Muscle of leg (tissue), 11 donors: ENCODE data around the gene NABP2. TPM values are rescaled to one million over a fixed set of nuclear protein-coding genes. Genes with fewer than 3 reads are reported as not detected.
"Not testable (repeated sequence)": the region's sequence is repeated elsewhere in the genome, so short reads cannot be mapped to it uniquely, and the experiment has no call there.

Experiments
- DNase-seq: peaks from one replicate; pipeline ENCODE4 v3.0.0; 2013
- H3K27ac ChIP-seq: one replicate; pipeline ENCODE4 v1.5.1; 2013; ENCODE audit warnings: mild to moderate bottlenecking, low read length, control low read depth
- H3K27me3 ChIP-seq: one replicate; pipeline ENCODE4 v1.6.1; 2013; ENCODE audit warnings: low read length; ENCODE audit not compliant: control insufficient read depth, insufficient read depth
- H3K36me3 ChIP-seq: one replicate; pipeline ENCODE4 v1.6.1; 2013; ENCODE audit warnings: low read length; ENCODE audit not compliant: control insufficient read depth, insufficient read depth
- H3K4me1 ChIP-seq: one replicate; pipeline ENCODE4 v1.6.1; 2013; ENCODE audit warnings: low read length; ENCODE audit not compliant: control insufficient read depth, insufficient read depth
- H3K4me3 ChIP-seq: one replicate; pipeline ENCODE4 v1.5.1; 2013; ENCODE audit warnings: low read length, control low read depth
- H3K9me3 ChIP-seq: replicated peaks from 2 replicates; pipeline ENCODE4 v1.6.1; 2013; ENCODE audit warnings: low read depth, low read length; ENCODE audit not compliant: control insufficient read depth
- WGBS: methylation state at CpG from one replicate; pipeline ENCODE4 v1.1.5; 2013; ENCODE audit warnings: missing lambda C conversion rate; ENCODE audit not compliant: insufficient coverage; 5-methylcytosine and 5-hydroxymethylcytosine counted together
- polyA plus RNA-seq, 8 donors: library from polyadenylated mRNA; unstranded; fragments of 120-200 nt; gene quantifications; one replicate each; pipeline versions ENCODE4 v1.2.1 to v1.2.3, GENCODE V29; 2013; ENCODE audit warnings: inconsistent platforms in 1 of 8, low replicate concordance in 1 of 8; ENCODE audit not compliant: insufficient read length in 8 of 8, insufficient read depth in 1 of 8
- total RNA-seq: library from RNA; stranded (reverse); fragments of 120-200 nt; gene quantifications from one replicate; pipeline ENCODE4 v1.2.4, GENCODE V29; 2013

Gene NABP2
- total and polyA plus RNA-seq, 9 donors: 16.1 to 24.1 (median 20.4) TPM

DNA sequence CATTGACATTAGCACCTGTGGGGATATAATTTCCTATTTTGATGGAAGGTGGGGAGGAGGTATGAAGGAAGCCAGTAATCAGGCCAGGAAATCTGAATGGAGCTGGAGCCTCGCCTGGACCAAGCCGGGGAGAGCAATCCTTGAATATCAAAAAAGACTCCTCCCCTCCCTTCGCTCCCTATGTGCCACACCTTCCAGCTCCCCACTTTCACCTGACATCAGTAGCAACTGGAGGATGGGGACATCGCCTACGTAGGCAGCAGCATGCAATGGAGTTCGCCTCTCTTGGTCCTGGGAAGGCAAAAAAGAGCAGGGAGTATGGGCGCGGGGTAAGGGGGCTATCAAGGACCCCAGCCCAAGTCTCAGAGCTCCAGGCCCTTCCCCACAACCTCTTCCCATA lies 32.9 kb downstream of the NABP2 start:
- Histone ChIP-seq H3K4me1 (peaks cover 31% of the 10 kb centered on the region), H3K36me3 (peaks cover 50% of the 10 kb centered on the region), H3K27me3 (no peaks in the 10 kb centered on the region), H3K9me3 (no peaks in the 10 kb centered on the region), H3K27ac (no peak overlapping the region), H3K4me3 (peak overlapping the region; percentile 80)
- no CpG with 5 or more reads among the region's 8 CpGs for WGBS
- DNase-seq: no peak

DNA sequence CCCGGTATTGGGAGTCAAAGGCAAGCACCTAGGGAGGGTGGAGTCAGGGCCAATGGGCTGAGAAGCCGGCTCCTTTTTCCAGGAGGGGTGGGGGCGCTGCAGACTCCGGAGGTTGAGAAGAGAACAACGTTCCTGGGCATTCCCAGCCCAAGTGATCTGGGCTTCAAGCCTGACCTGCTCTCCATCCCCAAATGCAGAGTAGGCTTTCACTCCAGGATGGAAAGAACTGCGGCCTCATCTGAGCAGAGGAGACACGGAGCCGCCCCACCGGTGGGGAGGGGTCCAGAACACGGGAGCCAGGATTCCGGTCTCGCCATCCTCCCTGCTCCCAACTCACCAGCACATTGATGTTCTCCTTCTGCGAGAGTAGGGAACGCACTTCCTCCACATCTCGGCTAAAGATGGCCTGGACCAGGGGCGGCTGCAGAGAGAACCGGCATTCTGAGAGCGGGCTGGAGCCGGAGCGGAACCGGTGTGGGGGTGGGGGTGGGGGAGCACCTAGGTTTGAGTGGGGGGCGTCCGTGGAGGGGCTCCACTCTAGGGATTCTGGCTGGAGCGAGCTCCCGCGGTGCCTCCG lies 33.4 kb downstream of the NABP2 start:
- peak; percentile 39 for DNase-seq
- Histone ChIP-seq H3K36me3 (peaks cover 45% of the 10 kb centered on the region), H3K4me1 (peaks cover 32% of the 10 kb centered on the region), H3K27ac (peak overlapping the region; percentile 74), H3K4me3 (peak overlapping the region; percentile 80), H3K27me3 (no peaks in the 10 kb centered on the region), H3K9me3 (no peaks in the 10 kb centered on the region)
- WGBS: 1% methylated on average over 16 of the region's 27 CpGs

DNA sequence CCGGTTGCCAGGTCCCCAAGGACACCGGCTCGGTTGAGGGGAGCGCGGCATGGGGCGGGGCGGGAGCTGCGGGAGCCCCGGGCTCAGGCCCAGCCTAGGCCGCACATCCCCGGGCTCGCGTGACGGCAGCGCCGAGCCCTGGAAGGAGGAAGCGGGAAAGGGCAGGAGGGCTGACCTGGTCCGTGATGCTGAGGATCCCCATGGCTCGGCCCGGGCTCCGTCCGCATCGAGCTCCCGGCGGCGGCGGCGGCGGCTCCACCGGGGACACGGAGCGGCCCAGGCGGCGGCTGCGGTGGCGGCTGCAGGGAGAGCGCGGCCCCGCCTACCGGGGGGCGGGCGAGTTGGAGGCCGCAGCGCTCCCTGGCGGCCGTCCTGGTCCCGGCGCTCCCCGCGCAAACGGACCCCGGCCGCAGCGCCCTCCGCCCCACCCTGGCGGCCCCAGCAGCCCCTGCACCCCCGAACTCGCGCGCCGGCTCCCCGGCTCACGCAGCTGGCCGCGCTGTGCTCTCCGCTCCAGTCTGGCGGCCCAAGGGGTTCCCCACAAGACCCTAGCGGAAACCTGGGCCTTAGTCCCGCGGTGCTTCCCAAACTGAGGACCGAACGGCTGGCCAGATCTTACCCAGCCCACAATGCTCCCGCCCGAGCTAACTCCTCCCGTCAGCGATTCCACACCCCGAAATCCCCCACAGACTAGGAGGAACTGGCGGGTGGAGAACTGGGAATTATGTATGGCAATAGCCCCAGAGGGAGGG lies 34.1 kb downstream of the NABP2 start, which contains the start of gene ANKRD52:
TSS of gene ANKRD52 (minus strand) at position 317 of the 752 bp plus-strand sequence. CDS start at position 202, 115 bp downstream.
- Histone ChIP-seq H3K4me3 (peak within 1 kb of the TSS; percentile 80), H3K9me3 (no peaks in the 10 kb centered on the region), H3K27me3 (no peaks in the 10 kb centered on the region), H3K27ac (peak within 1 kb of the TSS; percentile 91), H3K4me1 (peaks cover 32% of the 10 kb centered on the region), H3K36me3 (peaks cover 38% of the 10 kb centered on the region)
- peak; percentile 92 for DNase-seq
- under 1% methylated on average over 70 of the region's 78 CpGs for WGBS

DNA sequence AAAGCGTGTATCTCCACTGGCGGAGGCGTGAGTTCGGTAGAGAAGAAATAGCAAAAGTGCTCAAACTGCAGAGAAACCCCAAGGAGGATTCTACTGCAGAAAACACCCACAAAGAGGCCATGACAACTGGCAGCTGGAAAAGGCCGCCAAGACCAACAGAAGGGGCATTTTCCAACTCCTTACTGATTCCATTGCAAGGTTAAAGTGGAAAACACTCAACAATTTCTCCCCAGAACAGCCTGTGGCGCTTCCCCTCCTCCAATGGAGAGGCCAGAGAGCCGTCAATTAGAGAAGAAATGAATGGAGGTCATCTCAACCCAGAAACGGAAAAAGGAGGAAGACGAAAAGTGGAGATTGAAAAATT lies 34.7 kb downstream of the NABP2 start:
- Histone ChIP-seq H3K27ac (peak overlapping the region; percentile 91), H3K9me3 (no peaks in the 10 kb centered on the region), H3K36me3 (peaks cover 32% of the 10 kb centered on the region), H3K4me3 (peak overlapping the region; percentile 56), H3K27me3 (no peaks in the 10 kb centered on the region), H3K4me1 (peaks cover 32% of the 10 kb centered on the region)
- DNase-seq: no peak
- 0% methylated on average over 1 of the region's 9 CpGs for WGBS

DNA sequence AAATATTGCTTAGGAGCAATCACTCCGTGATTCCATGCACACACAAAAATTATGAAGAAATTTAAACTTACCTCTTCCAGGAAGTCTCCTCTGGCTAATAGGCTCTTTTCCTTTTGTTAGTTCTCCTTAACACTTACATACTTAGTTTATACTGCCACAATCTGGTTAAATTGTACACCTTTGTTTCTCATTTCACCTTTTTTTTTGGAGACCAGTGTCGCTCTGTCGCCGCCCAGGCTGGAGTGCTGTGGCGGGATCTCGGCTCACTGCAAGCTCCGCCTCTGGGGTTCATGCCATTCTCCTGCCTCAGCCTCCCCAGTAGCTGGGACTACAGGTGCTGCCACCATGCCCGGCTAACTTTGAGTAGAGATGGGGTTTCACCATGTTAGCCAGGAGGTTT lies 36.2 kb downstream of the NABP2 start:
- H3K27ac ChIP-seq: peak overlapping the region; percentile 29
- no peak for DNase-seq
- H3K4me1 ChIP-seq: peaks cover 32% of the 10 kb centered on the region
- no peaks in the 10 kb centered on the region for H3K27me3 ChIP-seq
- no peaks in the 10 kb centered on the region for H3K9me3 ChIP-seq
- 83% methylated on average over 5 of the region's 8 CpGs for WGBS
- H3K4me3 ChIP-seq: no peak overlapping the region
- H3K36me3 ChIP-seq: peaks cover 18% of the 10 kb centered on the region

DNA sequence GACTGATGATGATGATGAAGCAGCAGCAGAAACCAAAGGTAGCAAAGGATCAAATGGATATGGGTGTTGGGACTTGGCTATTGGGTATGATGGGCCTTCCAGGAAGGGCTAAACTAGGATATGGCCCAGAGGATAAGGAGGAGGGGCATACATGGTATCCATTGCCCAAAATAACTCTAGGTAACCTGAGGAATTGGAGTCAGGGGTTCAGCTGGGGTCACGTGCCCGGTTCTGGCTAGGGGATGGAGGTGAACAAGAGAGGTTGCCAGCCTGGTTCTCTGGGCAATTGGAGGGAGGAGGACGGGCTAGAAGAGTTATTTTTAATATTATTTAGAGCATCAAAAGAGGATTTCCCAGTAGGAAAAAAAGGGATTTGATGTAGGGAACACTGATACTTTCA lies 36.8 kb downstream of the NABP2 start:
- H3K9me3 ChIP-seq: no peaks in the 10 kb centered on the region
- no peaks in the 10 kb centered on the region for H3K27me3 ChIP-seq
- H3K27ac ChIP-seq: peak overlapping the region; percentile 54
- H3K4me1 ChIP-seq: peaks cover 32% of the 10 kb centered on the region
- WGBS: 80% methylated on average over 1 of the region's 3 CpGs
- DNase-seq: no peak
- H3K36me3 ChIP-seq: peaks cover 13% of the 10 kb centered on the region
- no peak overlapping the region for H3K4me3 ChIP-seq

DNA sequence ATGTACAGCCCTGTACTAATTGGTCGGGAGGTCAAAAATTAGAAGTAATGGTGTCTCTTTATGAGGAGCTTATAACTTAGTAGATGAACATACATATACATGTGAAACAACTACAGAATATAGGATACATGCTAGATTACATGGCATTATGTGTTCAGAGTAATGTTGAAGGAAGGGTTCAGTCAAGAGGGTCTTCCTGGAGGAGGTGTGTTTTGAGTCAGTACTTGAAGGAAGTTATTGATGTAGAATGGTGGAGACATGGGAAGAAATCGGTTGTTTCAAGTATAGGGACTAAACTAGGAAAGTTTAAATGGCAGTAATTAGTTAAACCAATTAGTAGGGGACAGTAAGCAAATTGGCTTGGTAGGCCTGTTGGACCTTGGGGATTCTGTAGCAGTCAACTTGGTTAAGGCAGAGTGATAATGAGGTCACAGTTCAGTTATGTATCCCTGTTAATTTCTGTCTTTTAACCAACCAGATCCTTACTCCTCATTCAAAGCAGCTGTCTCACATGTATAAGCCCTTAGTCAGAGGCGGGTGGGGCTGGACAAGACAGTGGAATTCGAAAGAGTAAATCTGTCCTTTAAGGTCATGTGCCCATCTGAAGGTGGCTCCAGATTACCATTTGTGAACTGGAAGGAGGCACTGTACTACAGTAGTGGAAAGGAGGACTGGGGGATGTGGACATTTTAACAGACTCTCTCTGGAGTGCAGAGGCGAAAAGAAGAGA lies 37.5 kb downstream of the NABP2 start:
- H3K9me3 ChIP-seq: no peaks in the 10 kb centered on the region
- no peaks in the 10 kb centered on the region for H3K27me3 ChIP-seq
- peak; percentile 35 for DNase-seq
- H3K27ac ChIP-seq: peak overlapping the region; percentile 66
- no peak overlapping the region for H3K4me3 ChIP-seq
- H3K36me3 ChIP-seq: peaks cover 5% of the 10 kb centered on the region
- peaks cover 34% of the 10 kb centered on the region for H3K4me1 ChIP-seq
- WGBS: 69% methylated on average over 2 of the region's 5 CpGs

DNA sequence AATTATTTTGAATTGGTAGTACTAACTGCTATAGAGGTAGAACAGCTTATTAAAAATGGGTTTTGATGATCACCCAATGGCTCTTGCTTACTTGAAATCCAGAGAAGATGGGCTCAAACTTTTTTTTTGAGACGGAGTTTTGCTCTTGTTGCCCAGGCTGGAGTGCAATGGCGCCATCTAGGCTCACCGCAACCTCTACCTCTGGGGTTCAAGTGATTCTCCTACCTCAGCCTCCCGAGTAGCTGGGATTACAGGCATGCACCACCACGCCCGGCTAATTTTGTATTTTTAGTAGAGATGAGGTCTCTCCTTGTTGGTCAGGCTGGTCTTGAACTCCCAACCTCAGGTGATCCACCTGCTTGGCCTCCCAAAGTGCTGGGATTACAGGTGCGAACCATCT lies 38.8 kb downstream of the NABP2 start:
- not testable (repeated sequence) for H3K27me3 ChIP-seq, DNase-seq, H3K9me3 ChIP-seq, H3K36me3 ChIP-seq, H3K27ac ChIP-seq, H3K4me3 ChIP-seq
- H3K4me1 ChIP-seq: peaks cover 31% of the 10 kb centered on the region
- WGBS: 78% methylated on average over 4 of the region's 7 CpGs

DNA sequence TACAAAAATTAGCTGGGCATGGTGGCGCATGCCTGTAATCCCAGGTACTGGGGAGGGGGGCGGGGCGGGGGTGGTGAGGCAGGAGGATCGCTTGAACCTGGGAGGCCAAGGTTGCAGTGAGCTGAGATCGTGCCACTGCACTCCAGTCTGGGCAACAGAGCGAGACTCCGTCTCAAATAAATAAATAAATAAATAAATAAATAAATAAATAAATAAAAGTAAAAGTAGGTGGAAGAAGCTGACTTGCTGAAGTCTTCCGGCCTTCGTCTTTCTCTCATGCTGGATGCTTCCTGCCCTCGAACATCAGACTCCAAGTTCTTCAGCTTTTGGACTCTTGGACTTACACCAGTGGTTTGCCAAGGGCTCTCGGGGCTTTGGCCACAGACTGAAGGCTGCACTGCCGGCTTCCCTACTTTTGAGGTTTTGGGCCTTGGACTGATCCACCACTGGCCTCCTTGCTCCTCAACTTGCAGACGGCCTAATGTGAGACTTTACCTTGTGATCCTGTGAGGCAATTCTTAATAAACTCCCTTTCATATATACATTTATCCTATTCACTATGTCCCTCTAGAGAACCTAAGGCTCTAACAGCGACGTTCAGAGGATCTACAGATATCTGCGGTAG lies 42.0 kb downstream of the NABP2 start:
- peak overlapping the region; percentile 98 for H3K27ac ChIP-seq
- 63% methylated on average over 13 of the region's 16 CpGs for WGBS
- H3K4me1 ChIP-seq: peaks cover 17% of the 10 kb centered on the region
- peak overlapping the region; percentile 74 for H3K4me3 ChIP-seq
- H3K36me3 ChIP-seq: peaks cover 21% of the 10 kb centered on the region
- not testable (repeated sequence) for H3K9me3 ChIP-seq, H3K27me3 ChIP-seq, DNase-seq
